Lower leg skin (tissue), 3 donors: ENCODE data around the gene PAOX.

ENCODE experiments used
- POLR2A ChIP-seq, 2 donors: fragments of 450-650 bp; IDR thresholded peaks; one replicate each; pipeline ENCODE4 v1.6.1; 2016 to 2017; ENCODE audit warnings: antibody characterized with exemption in 2 of 2, mild to moderate bottlenecking in 1 of 2, moderate library complexity in 1 of 2
- TF ChIP-seq, protein P1 (sequence below), 3 donors: fragments of 450-650 bp; IDR thresholded peaks; one replicate each; pipeline ENCODE4 v1.5.1; 2016; ENCODE audit warnings: antibody characterized with exemption in 3 of 3, mild to moderate bottlenecking in 3 of 3, moderate library complexity in 2 of 3

DNA sequence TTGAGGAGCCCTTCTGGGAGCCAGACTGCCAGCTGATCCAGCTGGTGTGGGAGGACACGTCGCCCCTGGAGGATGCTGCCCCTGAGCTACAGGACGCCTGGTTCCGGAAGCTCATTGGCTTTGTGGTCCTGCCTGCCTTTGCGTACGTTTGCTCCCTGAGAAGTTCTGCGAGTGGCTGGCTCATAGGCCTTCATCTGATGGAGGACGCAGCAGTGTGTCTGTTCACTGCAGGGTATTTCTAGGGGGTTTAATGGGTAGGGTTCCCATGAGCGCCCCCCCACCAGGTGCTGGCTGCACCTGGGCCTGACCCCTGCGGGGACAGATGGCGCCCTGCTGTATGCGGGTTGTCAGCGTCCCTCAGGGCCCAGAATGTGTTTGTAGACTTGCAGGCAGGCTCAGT, 5.0 kb downstream of the PAOX start:
- TF ChIP-seq, protein P1, sequence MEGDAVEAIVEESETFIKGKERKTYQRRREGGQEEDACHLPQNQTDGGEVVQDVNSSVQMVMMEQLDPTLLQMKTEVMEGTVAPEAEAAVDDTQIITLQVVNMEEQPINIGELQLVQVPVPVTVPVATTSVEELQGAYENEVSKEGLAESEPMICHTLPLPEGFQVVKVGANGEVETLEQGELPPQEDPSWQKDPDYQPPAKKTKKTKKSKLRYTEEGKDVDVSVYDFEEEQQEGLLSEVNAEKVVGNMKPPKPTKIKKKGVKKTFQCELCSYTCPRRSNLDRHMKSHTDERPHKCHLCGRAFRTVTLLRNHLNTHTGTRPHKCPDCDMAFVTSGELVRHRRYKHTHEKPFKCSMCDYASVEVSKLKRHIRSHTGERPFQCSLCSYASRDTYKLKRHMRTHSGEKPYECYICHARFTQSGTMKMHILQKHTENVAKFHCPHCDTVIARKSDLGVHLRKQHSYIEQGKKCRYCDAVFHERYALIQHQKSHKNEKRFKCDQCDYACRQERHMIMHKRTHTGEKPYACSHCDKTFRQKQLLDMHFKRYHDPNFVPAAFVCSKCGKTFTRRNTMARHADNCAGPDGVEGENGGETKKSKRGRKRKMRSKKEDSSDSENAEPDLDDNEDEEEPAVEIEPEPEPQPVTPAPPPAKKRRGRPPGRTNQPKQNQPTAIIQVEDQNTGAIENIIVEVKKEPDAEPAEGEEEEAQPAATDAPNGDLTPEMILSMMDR (IDR thresholded peaks at IDR 0.05), result no peak
- no peak for TF ChIP-seq POLR2A (IDR thresholded peaks at IDR 0.05)
